ENCODE data around the gene MGAT5. TPM values are rescaled to one million over a fixed set of nuclear protein-coding genes. Genes with fewer than 3 reads are reported as not detected.
A peak's percentile ranks its signal among the peaks of the same experiment; 100 is the strongest.

Gene MGAT5
- total and polyA plus RNA-seq, 4 donors = 3.6 to 53.7 (median 31.3) TPM

DNA sequence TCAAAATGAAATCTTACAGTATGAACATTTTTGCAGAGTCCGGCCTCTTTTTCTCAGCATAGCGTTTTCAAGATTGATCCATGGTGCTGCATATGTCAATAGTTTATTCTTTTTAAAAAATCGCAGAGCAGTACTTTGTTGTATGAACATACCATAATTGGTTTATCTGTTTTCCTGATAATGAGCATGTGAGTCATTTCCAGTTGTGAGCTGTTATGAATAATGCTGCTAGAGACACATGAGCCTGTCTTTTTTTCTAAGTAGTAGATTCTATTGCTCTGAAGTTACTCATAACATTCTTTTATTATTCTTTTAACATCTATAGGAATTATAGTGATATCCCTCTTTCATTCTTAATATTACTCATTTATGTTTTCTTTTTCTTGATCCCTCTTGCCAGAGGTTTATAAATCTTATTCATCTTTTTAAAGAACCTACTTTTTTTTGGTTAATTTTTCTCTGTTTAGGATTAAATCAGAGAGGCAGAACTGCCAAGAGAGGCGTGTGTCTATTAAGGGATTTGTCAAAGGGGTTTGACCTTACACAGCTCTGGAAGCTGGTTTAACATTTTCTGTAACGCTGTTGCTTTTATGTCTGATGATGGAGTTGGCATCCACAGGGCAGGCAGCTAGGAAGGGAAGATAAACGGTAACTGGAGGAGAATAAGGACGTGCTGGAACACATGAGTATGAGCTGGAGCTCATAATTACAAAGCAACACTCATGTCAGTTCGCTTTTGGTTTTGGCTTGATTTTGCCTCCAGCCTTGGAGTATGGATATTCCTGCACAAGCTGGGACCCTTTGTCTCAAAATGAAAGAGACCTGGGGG, 47.4 kb downstream of the MGAT5 start:
- Histone ChIP-seq H3K4me1 (ENCODE audit: control insufficient read depth in 5 of 5, insufficient read depth in 5 of 5, low read length in 5 of 5) (peaks cover 0 to 23% (median 8%) of the 10 kb centered on the region in 5 donors), H3K36me3 (ENCODE audit: control insufficient read depth in 4 of 4, insufficient read depth in 4 of 4, low read length in 4 of 4) (peaks cover 0 to 1% (median 0%) of the 10 kb centered on the region in 4 donors), H3K4me3 (no peak overlapping the region), H3K9ac (ENCODE audit: insufficient read depth in 1 of 2, low read length in 2 of 2) (no peak overlapping the region), H3K27me3 (ENCODE audit: control insufficient read depth in 3 of 3, insufficient read depth in 3 of 3, low read length in 2 of 3) (no peaks in the 10 kb centered on the region), H3K9me3 (ENCODE audit: control insufficient read depth in 4 of 4, insufficient read depth in 3 of 4, low read length in 3 of 4) (no peaks in the 10 kb centered on the region), H3K27ac (ENCODE audit: low read depth in 1 of 2, low read length in 1 of 2) (peak overlapping the region in 1 of 2 donors; percentile 88)
- DNase-seq = peak in 1 of 3 donors; percentile 45
- ATAC-seq (ENCODE audit: insufficient read depth, low FRiP score) = peak; percentile 34
- TF ChIP-seq, protein P1, sequence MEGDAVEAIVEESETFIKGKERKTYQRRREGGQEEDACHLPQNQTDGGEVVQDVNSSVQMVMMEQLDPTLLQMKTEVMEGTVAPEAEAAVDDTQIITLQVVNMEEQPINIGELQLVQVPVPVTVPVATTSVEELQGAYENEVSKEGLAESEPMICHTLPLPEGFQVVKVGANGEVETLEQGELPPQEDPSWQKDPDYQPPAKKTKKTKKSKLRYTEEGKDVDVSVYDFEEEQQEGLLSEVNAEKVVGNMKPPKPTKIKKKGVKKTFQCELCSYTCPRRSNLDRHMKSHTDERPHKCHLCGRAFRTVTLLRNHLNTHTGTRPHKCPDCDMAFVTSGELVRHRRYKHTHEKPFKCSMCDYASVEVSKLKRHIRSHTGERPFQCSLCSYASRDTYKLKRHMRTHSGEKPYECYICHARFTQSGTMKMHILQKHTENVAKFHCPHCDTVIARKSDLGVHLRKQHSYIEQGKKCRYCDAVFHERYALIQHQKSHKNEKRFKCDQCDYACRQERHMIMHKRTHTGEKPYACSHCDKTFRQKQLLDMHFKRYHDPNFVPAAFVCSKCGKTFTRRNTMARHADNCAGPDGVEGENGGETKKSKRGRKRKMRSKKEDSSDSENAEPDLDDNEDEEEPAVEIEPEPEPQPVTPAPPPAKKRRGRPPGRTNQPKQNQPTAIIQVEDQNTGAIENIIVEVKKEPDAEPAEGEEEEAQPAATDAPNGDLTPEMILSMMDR (IDR thresholded peaks at IDR 0.05; ENCODE audit: control extremely low read depth, extremely low read depth) = no peak
- 72 to 77% methylated on average over 8 of the region's 8 CpGs for WGBS, 2 donors

DNA sequence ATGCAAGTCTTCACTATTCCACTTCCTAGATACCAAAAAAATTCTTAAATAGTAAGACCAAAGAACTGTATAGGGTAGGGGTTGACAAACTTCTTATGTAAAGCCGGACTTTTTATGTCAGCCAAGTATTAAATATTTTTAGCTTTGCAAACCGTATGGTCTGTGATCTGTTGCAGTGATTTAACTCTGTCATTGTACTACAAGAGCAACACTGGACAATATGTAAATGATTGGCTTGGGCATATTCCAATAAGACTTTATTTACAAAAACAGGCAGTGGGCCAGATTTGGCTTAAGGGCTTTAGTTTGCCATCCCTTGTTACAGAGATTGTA, 48.0 kb downstream of the MGAT5 start:
- 64 to 84% methylated on average over 2 of the region's 2 CpGs for WGBS, 2 donors
- Histone ChIP-seq H3K36me3 (ENCODE audit: control insufficient read depth in 4 of 4, insufficient read depth in 4 of 4, low read length in 4 of 4) (no peaks in the 10 kb centered on the region), H3K9ac (ENCODE audit: insufficient read depth in 1 of 2, low read length in 2 of 2) (no peak overlapping the region), H3K27me3 (ENCODE audit: control insufficient read depth in 3 of 3, insufficient read depth in 3 of 3, low read length in 2 of 3) (no peaks in the 10 kb centered on the region), H3K27ac (ENCODE audit: low read depth in 1 of 2, low read length in 1 of 2) (peak overlapping the region in 1 of 2 donors; percentile 88), H3K4me3 (no peak overlapping the region), H3K9me3 (ENCODE audit: control insufficient read depth in 4 of 4, insufficient read depth in 3 of 4, low read length in 3 of 4) (no peaks in the 10 kb centered on the region), H3K4me1 (ENCODE audit: control insufficient read depth in 5 of 5, insufficient read depth in 5 of 5, low read length in 5 of 5) (peaks cover 0 to 26% (median 8%) of the 10 kb centered on the region in 5 donors)
- TF ChIP-seq, protein P1 (IDR thresholded peaks at IDR 0.05; ENCODE audit: control extremely low read depth, extremely low read depth) = no peak
- DNase-seq (peak in 2 of 3 donors; percentile 46 to 59), ATAC-seq (ENCODE audit: insufficient read depth, low FRiP score) (no peak)

DNA sequence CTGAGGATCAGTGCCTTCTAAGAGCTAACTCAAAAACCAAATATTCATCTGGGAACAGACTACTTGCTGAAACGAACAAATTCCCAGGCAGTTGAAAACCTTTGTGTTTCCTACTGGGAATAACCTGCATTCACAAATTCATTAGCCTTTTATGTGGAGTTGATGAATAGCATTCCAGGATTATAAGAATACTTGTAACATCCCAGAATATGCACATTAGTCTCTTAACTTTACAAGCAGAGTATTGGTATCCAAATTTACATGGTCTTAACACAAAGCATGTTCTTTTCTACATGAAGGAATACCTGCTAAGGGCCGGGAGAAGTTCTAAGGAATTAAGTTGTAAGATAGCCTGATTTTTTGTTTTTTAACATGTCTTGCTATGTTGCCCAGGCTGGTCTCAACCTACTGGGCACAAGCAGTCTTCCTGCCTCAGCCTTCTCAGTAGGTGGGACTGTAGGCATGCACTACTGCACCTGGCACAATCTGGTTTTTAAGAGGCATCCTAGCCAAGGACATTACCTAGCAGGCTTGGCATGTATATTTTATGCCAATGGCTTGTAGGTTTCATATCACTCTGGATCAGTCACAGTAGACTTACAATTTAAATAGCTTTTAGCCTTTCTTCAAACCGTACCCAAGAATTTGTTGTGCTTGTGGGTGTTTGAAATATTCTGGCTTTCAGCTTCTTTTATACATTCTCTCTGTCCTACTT, 50.7 kb downstream of the MGAT5 start:
- 64 to 66% methylated on average over 3 of the region's 3 CpGs for WGBS, 2 donors
- H3K27me3 ChIP-seq (ENCODE audit: control insufficient read depth in 3 of 3, insufficient read depth in 3 of 3, low read length in 2 of 3) = no peaks in the 10 kb centered on the region
- no peaks in the 10 kb centered on the region for H3K36me3 ChIP-seq (ENCODE audit: control insufficient read depth in 4 of 4, insufficient read depth in 4 of 4, low read length in 4 of 4)
- ATAC-seq (ENCODE audit: insufficient read depth, low FRiP score) (no peak), DNase-seq (no peak)
- TF ChIP-seq, protein P1 (IDR thresholded peaks at IDR 0.05; ENCODE audit: control extremely low read depth, extremely low read depth) = no peak
- H3K4me3 ChIP-seq = no peak overlapping the region
- H3K9me3 ChIP-seq (ENCODE audit: control insufficient read depth in 4 of 4, insufficient read depth in 3 of 4, low read length in 3 of 4) = no peaks in the 10 kb centered on the region
- H3K4me1 ChIP-seq (ENCODE audit: control insufficient read depth in 5 of 5, insufficient read depth in 5 of 5, low read length in 5 of 5) = peaks cover 0 to 33% (median 8%) of the 10 kb centered on the region in 5 donors
- H3K27ac ChIP-seq (ENCODE audit: low read depth in 1 of 2, low read length in 1 of 2) = no peak overlapping the region
- H3K9ac ChIP-seq (ENCODE audit: insufficient read depth in 1 of 2, low read length in 2 of 2) = no peak overlapping the region
